Heart left ventricle (tissue), 13 donors: ENCODE data around the gene CHST11.

ENCODE experiments used
- POLR2A ChIP-seq, 2 donors: fragments of 450-650 bp; IDR thresholded peaks; one replicate each; pipeline ENCODE4 v1.6.1; 2017; ENCODE audit warnings: antibody characterized with exemption in 2 of 2, mild to moderate bottlenecking in 2 of 2, moderate library complexity in 2 of 2
- TF ChIP-seq, protein P1 (sequence below), 12 donors: fragments of 200-600 bp; sonication (generic) in 4 of 12; IDR thresholded peaks; one replicate each; pipeline versions ENCODE4 v1.5.0 to v1.8.0; 2018 to 2022; ENCODE audit warnings: antibody characterized with exemption in 12 of 12, mild to moderate bottlenecking in 5 of 12
- donor health status: ischemic (EF 13 %, LVEDD 7.1; RV severe dilation, severe dysfunction).
- donor health status: DM: no; HTN: yes; CAD: no.
- donor health status: DM: no; HTN: no; CAD: no.
- donor health status: ischemic (EF 25% LVEDD 6.9; RV normal size, moderate dysfunction).
- donor health status: ischemic (EF 25% LVEDD 5.7; RV mildly dilated, moderate dysfunction).
- donor health status: ischemic (EF 35%, LVEDD 5.7; RV mildly dilated, moderate dysfunction).
- donor health status: nonischemic (EF 11% LVEDD 7.7; RV severe dilation, severe dysfunction).
- donor health status: DM: yes; HTN: yes; CAD: no.
- donor health status: PGD.
- donor health status: ischemic (EF 29% LVEDD 5.4; RV normal size, mild dysfunction).
- donor health status: nonischemic (EF 23%, LVEDD 6.1; RV moderate dilation, normal function).

DNA sequence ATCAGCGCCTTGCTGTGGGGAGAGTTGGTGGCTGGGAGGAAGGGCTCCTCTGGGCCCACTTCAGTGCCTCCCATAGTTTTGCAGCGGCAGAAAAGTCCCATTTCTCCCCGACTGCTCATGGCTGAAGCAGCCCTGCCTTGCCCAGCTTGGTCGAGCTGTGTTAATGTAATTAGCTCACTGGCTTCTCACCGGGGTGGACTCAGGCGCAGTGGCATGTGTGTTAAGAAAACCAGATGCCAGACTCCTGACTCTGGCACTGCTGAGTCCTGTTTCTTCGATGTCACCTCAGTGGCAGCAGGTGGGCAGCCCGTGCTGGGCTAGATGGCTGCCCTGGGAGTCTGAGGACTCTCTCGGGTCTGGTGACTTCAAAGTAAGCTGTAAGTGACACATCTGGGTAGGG, 47.4 kb downstream of the CHST11 start:
- TF ChIP-seq, protein P1, sequence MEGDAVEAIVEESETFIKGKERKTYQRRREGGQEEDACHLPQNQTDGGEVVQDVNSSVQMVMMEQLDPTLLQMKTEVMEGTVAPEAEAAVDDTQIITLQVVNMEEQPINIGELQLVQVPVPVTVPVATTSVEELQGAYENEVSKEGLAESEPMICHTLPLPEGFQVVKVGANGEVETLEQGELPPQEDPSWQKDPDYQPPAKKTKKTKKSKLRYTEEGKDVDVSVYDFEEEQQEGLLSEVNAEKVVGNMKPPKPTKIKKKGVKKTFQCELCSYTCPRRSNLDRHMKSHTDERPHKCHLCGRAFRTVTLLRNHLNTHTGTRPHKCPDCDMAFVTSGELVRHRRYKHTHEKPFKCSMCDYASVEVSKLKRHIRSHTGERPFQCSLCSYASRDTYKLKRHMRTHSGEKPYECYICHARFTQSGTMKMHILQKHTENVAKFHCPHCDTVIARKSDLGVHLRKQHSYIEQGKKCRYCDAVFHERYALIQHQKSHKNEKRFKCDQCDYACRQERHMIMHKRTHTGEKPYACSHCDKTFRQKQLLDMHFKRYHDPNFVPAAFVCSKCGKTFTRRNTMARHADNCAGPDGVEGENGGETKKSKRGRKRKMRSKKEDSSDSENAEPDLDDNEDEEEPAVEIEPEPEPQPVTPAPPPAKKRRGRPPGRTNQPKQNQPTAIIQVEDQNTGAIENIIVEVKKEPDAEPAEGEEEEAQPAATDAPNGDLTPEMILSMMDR (IDR thresholded peaks at IDR 0.05): no peak
- TF ChIP-seq POLR2A (IDR thresholded peaks at IDR 0.05): no peak
